ENCODE data around the gene TAOK3.
A peak's percentile ranks its signal among the peaks of the same experiment; 100 is the strongest.

The TAOK3 gene

GRCh38 chr12:118185602-118186397 is 186.9 kb downstream of the TAOK3 start:
- no peak for TF ChIP-seq CTCF (IDR thresholded peaks at IDR 0.05; ENCODE audit: control insufficient read depth, extremely low read depth, insufficient read depth)
- no peak overlapping the region for H3K4me3 ChIP-seq (ENCODE audit: low read depth, low read length)

GRCh38 chr12:118183711-118184110 is 189.0 kb downstream of the TAOK3 start:
- TF ChIP-seq CTCF (IDR thresholded peaks at IDR 0.05; ENCODE audit: control insufficient read depth, extremely low read depth, insufficient read depth), result no peak

More at GRCh38 chr12:118185602-118186397, 186.9 kb downstream of the TAOK3 start:
- DNase-seq (ENCODE audit: low read depth), result no peak

GRCh38 chr12:118183155-118183554 is 189.6 kb downstream of the TAOK3 start:
- H3K4me3 ChIP-seq (ENCODE audit: low read depth, low read length), result no peak overlapping the region
- no peak for DNase-seq (ENCODE audit: low read depth)
- no peak for TF ChIP-seq CTCF (IDR thresholded peaks at IDR 0.05; ENCODE audit: control insufficient read depth, extremely low read depth, insufficient read depth)

More at GRCh38 chr12:118183711-118184110, 189.0 kb downstream of the TAOK3 start:
- no peak overlapping the region for H3K4me3 ChIP-seq (ENCODE audit: low read depth, low read length)
- DNase-seq (ENCODE audit: low read depth), result no peak

- no peak for TF ChIP-seq CTCF (IDR thresholded peaks at IDR 0.05; ENCODE audit: control insufficient read depth, extremely low read depth, insufficient read depth)
- H3K4me3 ChIP-seq (ENCODE audit: low read depth, low read length), result no peak overlapping the region
- DNase-seq (ENCODE audit: low read depth), result no peak
Measured at GRCh38 chr12:118175823-118176447, 196.8 kb downstream of the TAOK3 start.

- no peak overlapping the region for H3K4me3 ChIP-seq (ENCODE audit: low read depth, low read length)
- no peak for DNase-seq (ENCODE audit: low read depth)
- no peak for TF ChIP-seq CTCF (IDR thresholded peaks at IDR 0.05; ENCODE audit: control insufficient read depth, extremely low read depth, insufficient read depth)
Measured at GRCh38 chr12:118166946-118167345, 205.8 kb downstream of the TAOK3 start.

- H3K4me3 ChIP-seq (ENCODE audit: low read depth, low read length), result no peak overlapping the region
- peak; percentile 11 for DNase-seq (ENCODE audit: low read depth)
- TF ChIP-seq CTCF (IDR thresholded peaks at IDR 0.05; ENCODE audit: control insufficient read depth, extremely low read depth, insufficient read depth), result peak; percentile 74
Measured at GRCh38 chr12:118164798-118165486, 207.8 kb downstream of the TAOK3 start.
